ENCODE results near the gene DGKE. TPM values are rescaled to one million over a fixed set of nuclear protein-coding genes. Genes with fewer than 3 reads are reported as not detected.

The DGKE gene
- total and polyA plus RNA-seq, 3 experiments from 2014 or later = 4.9 to 30.5 (median 26.7) TPM

DNA sequence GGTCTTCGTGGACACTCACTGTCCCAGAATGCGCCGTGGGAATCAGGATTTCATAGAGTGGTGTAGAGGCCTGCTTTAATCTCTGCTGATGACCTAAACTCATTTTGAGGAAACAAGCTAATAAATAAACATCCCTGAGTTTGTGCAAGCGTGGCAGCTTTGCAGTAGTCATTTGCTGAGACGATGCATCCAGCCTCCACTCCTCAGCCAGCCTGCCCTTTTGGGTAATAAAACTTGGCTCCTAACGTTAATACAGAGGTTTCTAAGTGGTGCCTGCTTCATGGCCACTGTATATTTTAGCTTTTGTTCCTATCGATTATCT is 1.3 kb downstream of the DGKE start:
- H3K9me3 Mint-ChIP-seq = no peaks in the 10 kb centered on the region
- peaks cover 0 to 46% (median 10%) of the 10 kb centered on the region in 3 donors for H3K36me3 Mint-ChIP-seq
- DNase-seq = no peak
- ChIA-PET POLR2A (interaction anchor here (0.5 to 3.9 kb wide), 6 partner anchors 8 to 83 kb away, joined by 3 to 27 read pairs (median 6); partner anchors contain the start of gene TRIM25), CTCF (interaction anchor here (1.0 to 7.7 kb wide), 5 partner anchors 16 to 126 kb away, joined by 3 to 42 read pairs (median 7); partner anchors contain the start of genes COIL and TRIM25)
- peak overlapping the region; percentile 76 to 98 (median 92) for H3K27ac Mint-ChIP-seq
- no peaks in the 10 kb centered on the region for H3K9me3 ChIP-seq (ENCODE audit: low read length)
- H3K27me3 Mint-ChIP-seq = no peaks in the 10 kb centered on the region
- H3K27ac ChIP-seq (ENCODE audit: low read depth, low read length) = peak overlapping the region; percentile 80
- H3K4me1 Mint-ChIP-seq = peaks cover 54 to 76% (median 74%) of the 10 kb centered on the region in 3 donors
- H3K4me3 ChIP-seq (ENCODE audit: low read length) = peak overlapping the region; percentile 80
- H3K27me3 ChIP-seq (ENCODE audit: insufficient read depth, low read length, poor library complexity, severe bottlenecking) = no peaks in the 10 kb centered on the region
- peaks cover 53% of the 10 kb centered on the region for H3K4me1 ChIP-seq (ENCODE audit: insufficient read depth, low read length)
- peaks cover 4% of the 10 kb centered on the region for H3K36me3 ChIP-seq (ENCODE audit: insufficient read depth, low read length)
- peak overlapping the region; percentile 93 to 100 (median 96) for H3K4me3 Mint-ChIP-seq

DNA sequence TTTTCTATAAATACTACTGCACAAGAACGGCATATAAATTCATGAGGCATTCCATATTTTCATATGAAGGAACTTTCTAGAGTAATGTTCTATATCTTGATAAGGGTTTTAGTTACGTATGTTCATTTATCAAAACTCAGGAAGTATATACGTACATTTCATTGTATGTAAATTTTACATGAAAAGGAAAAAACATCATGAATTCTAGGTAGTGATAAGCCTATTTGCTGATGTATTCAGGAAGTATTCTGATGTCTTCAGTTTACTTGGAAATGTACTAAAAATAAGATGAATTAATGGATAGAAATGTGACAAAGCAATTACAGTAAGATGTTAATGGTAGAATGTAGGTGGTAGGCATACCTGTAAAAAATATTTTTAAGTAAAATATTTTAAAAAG is 4.7 kb downstream of the DGKE start:
- peak overlapping the region in 1 of 8 donors; percentile 26 for H3K27ac Mint-ChIP-seq
- POLR2A ChIA-PET = no interaction called here
- no peak for DNase-seq

DNA sequence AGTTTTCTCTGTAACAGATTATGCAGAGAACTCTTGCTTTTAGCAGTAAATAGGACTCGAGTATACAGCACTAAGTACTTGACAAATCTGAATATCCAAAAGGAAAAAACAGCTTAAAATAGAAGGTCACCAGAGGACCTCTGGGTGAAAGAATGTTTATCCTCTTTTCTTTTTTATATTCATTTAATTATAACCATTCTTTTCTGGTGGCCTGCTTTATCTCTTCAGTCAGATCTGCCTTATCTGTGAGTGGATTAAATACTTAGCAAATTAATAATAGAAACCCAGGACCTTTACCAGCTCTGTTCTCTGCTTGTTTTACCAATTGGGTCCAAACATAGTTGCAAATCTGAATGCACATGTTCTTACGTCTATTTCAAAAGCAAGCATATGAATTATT is 8.6 kb downstream of the DGKE start:
- no peak overlapping the region for H3K27ac Mint-ChIP-seq
- no peaks in the 10 kb centered on the region for H3K9me3 ChIP-seq (ENCODE audit: low read length)
- POLR2A ChIA-PET = interaction anchor here (1.2 kb wide), 1 partner anchor 8 kb away, joined by 5 read pairs; the partner anchor contains the start of gene DGKE
- CTCF ChIA-PET = interaction anchor here (1.4 to 1.5 kb wide), 2 partner anchors 23 to 100 kb away, joined by 3 to 5 read pairs; no protein-coding TSS in a partner anchor
- H3K27me3 ChIP-seq (ENCODE audit: insufficient read depth, low read length, poor library complexity, severe bottlenecking) = no peaks in the 10 kb centered on the region
- H3K4me1 Mint-ChIP-seq = peaks cover 15 to 31% (median 28%) of the 10 kb centered on the region in 3 donors
- H3K4me1 ChIP-seq (ENCODE audit: insufficient read depth, low read length) = peaks cover 8% of the 10 kb centered on the region
- peaks cover 5% of the 10 kb centered on the region for H3K36me3 ChIP-seq (ENCODE audit: insufficient read depth, low read length)
- no peak overlapping the region for H3K4me3 Mint-ChIP-seq
- H3K9me3 Mint-ChIP-seq = no peaks in the 10 kb centered on the region
- H3K27me3 Mint-ChIP-seq = no peaks in the 10 kb centered on the region
- no peak overlapping the region for H3K4me3 ChIP-seq (ENCODE audit: low read length)
- H3K27ac ChIP-seq (ENCODE audit: low read depth, low read length) = no peak overlapping the region
- DNase-seq = no peak
- peaks cover 4 to 54% (median 15%) of the 10 kb centered on the region in 3 donors for H3K36me3 Mint-ChIP-seq

More for the DNA sequence above, 4.7 kb downstream of the DGKE start:
- Histone ChIP-seq H3K27ac (ENCODE audit: low read depth, low read length) (no peak overlapping the region), H3K9me3 (ENCODE audit: low read length) (no peaks in the 10 kb centered on the region), H3K4me3 (ENCODE audit: low read length) (no peak overlapping the region), H3K36me3 (ENCODE audit: insufficient read depth, low read length) (peaks cover 4% of the 10 kb centered on the region), H3K27me3 (ENCODE audit: insufficient read depth, low read length, poor library complexity, severe bottlenecking) (no peaks in the 10 kb centered on the region), H3K4me1 (ENCODE audit: insufficient read depth, low read length) (peaks cover 34% of the 10 kb centered on the region)
- CTCF ChIA-PET = interaction anchor here (7.7 kb wide), 1 partner anchor 19 kb away, joined by 42 read pairs; no protein-coding TSS in a partner anchor
- Mint-ChIP-seq H3K36me3 (peaks cover 0 to 45% (median 11%) of the 10 kb centered on the region in 3 donors), H3K9me3 (no peaks in the 10 kb centered on the region), H3K4me3 (no peak overlapping the region), H3K27me3 (no peaks in the 10 kb centered on the region), H3K4me1 (peaks cover 32 to 55% (median 55%) of the 10 kb centered on the region in 3 donors)

DNA sequence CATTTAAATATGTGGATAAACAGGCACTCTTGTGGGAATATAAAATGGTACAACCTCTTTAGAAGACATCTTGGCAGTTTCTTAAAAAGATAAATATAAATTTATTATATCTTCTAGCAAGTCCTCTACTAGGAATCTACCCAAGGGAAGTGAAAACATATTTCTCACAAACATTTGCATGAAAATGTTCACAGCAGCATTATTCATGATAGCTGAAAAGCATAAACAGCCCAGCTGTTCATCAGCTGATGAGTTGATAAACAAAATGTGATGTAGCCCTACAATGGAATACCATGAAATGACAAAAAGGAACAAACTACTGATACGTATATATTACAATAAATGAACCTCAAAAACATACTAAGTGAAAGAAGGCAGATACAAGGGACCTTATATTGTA is 12.0 kb downstream of the DGKE start:
- no peak overlapping the region for H3K27ac ChIP-seq (ENCODE audit: low read depth, low read length)
- POLR2A ChIA-PET = no interaction called here

DNA sequence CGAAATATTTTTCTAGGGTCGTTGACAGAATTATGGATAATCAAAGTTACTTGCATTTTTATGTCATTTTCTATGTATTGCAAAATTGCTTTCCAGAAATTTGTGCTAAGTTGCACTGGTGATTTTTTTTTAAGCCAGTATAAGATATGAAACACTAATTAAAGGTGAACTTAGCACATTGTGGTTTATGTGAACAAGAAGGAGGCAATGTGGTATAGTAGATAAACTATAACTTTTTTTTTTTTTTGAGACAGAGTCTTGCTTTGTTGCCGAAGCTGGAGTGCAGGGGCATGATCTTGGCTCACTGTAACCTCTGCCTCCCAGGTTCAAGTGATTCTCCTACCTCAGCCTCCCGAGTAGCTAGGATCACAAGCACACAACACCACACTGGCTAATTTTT is 13.2 kb downstream of the DGKE start:
- ChIA-PET POLR2A (no interaction called here), CTCF (no interaction called here)
- Mint-ChIP-seq H3K4me3 (no peak overlapping the region), H3K27ac (no peak overlapping the region), H3K27me3 (no peaks in the 10 kb centered on the region), H3K4me1 (peaks cover 2 to 4% (median 3%) of the 10 kb centered on the region in 3 donors), H3K36me3 (peaks cover 10 to 71% (median 27%) of the 10 kb centered on the region in 3 donors), H3K9me3 (no peaks in the 10 kb centered on the region)
- Histone ChIP-seq H3K27me3 (ENCODE audit: insufficient read depth, low read length, poor library complexity, severe bottlenecking) (no peaks in the 10 kb centered on the region), H3K4me3 (ENCODE audit: low read length) (no peak overlapping the region), H3K36me3 (ENCODE audit: insufficient read depth, low read length) (peaks cover 30% of the 10 kb centered on the region), H3K4me1 (ENCODE audit: insufficient read depth, low read length) (no peaks in the 10 kb centered on the region), H3K9me3 (ENCODE audit: low read length) (no peaks in the 10 kb centered on the region), H3K27ac (ENCODE audit: low read depth, low read length) (no peak overlapping the region)
- DNase-seq = no peak

More for the DNA sequence above, 12.0 kb downstream of the DGKE start:
- H3K27me3 Mint-ChIP-seq = no peaks in the 10 kb centered on the region
- CTCF ChIA-PET = no interaction called here
- no peak for DNase-seq
- no peaks in the 10 kb centered on the region for H3K9me3 ChIP-seq (ENCODE audit: low read length)
- no peaks in the 10 kb centered on the region for H3K4me1 ChIP-seq (ENCODE audit: insufficient read depth, low read length)
- H3K36me3 Mint-ChIP-seq = peaks cover 10 to 64% (median 21%) of the 10 kb centered on the region in 3 donors
- H3K4me3 ChIP-seq (ENCODE audit: low read length) = no peak overlapping the region
- H3K27me3 ChIP-seq (ENCODE audit: insufficient read depth, low read length, poor library complexity, severe bottlenecking) = no peaks in the 10 kb centered on the region
- peaks cover 2 to 4% (median 3%) of the 10 kb centered on the region in 3 donors for H3K4me1 Mint-ChIP-seq
- peak overlapping the region in 1 of 8 donors; percentile 4 for H3K27ac Mint-ChIP-seq
- peaks cover 30% of the 10 kb centered on the region for H3K36me3 ChIP-seq (ENCODE audit: insufficient read depth, low read length)
- H3K4me3 Mint-ChIP-seq = no peak overlapping the region
- H3K9me3 Mint-ChIP-seq = no peaks in the 10 kb centered on the region

DNA sequence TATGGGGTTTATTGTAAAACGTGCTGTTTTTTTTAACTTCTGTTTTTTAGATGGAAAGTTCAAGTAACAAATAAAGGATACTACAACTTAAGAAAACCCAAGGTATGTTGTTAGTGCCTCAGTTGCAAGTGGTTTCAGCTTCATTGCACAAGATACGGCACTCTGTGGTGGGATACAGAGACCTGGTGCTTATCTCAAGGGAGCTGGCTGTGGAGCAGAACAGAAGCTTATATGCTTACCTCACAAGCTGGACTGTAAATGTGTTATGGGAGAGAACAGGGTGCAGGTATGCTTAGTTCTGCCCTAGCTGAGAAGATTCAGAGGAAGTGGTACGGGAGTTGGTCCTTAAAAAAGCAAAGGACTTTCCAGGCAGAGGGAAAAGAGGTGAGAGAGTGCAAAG is 15.2 kb downstream of the DGKE start:
- no peaks in the 10 kb centered on the region for H3K27me3 Mint-ChIP-seq
- ChIA-PET POLR2A (no interaction called here), CTCF (interaction anchor here (1.6 kb wide), 1 partner anchor 30 kb away, joined by 6 read pairs; no protein-coding TSS in a partner anchor)
- no peak for DNase-seq
- Histone ChIP-seq H3K4me1 (ENCODE audit: insufficient read depth, low read length) (no peaks in the 10 kb centered on the region), H3K4me3 (ENCODE audit: low read length) (no peak overlapping the region), H3K27me3 (ENCODE audit: insufficient read depth, low read length, poor library complexity, severe bottlenecking) (no peaks in the 10 kb centered on the region), H3K36me3 (ENCODE audit: insufficient read depth, low read length) (peaks cover 30% of the 10 kb centered on the region), H3K9me3 (ENCODE audit: low read length) (no peaks in the 10 kb centered on the region), H3K27ac (ENCODE audit: low read depth, low read length) (no peak overlapping the region)
- H3K4me3 Mint-ChIP-seq = no peak overlapping the region
- H3K4me1 Mint-ChIP-seq = peaks cover 0 to 2% (median 0%) of the 10 kb centered on the region in 3 donors
- H3K9me3 Mint-ChIP-seq = no peaks in the 10 kb centered on the region
- H3K27ac Mint-ChIP-seq = peak overlapping the region in 2 of 8 donors; percentile 40 to 48
- peaks cover 10 to 80% (median 25%) of the 10 kb centered on the region in 3 donors for H3K36me3 Mint-ChIP-seq

DNA sequence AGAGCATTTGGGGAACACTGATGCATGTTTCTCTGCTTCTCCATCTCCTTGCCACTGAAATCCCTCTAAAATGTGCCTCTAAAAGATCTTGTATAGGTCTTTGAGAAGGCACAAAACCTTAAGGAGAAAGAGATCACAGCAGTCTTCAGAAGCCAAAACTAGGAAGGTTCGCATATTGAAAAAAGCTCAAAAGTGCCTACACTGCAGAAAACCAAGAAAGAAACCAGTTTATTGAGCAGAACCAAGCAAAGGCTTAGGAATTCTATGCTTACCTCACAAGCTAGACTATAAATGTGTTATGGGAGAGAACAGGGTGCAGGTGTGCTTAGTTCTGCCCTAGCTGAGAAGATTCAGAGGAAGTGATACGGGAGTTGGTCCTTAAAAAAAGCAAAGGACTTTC is 16.6 kb downstream of the DGKE start:
- ChIA-PET CTCF (interaction anchor here (0.9 to 1.6 kb wide), 3 partner anchors 31 to 89 kb away, joined by 3 to 6 read pairs (median 5); no protein-coding TSS in a partner anchor), POLR2A (no interaction called here)
- Histone ChIP-seq H3K36me3 (ENCODE audit: insufficient read depth, low read length) (peaks cover 30% of the 10 kb centered on the region), H3K4me1 (ENCODE audit: insufficient read depth, low read length) (no peaks in the 10 kb centered on the region), H3K27me3 (ENCODE audit: insufficient read depth, low read length, poor library complexity, severe bottlenecking) (no peaks in the 10 kb centered on the region), H3K9me3 (ENCODE audit: low read length) (no peaks in the 10 kb centered on the region), H3K27ac (ENCODE audit: low read depth, low read length) (no peak overlapping the region), H3K4me3 (ENCODE audit: low read length) (no peak overlapping the region)
- peak overlapping the region in 1 of 7 donors; percentile 6 for H3K4me3 Mint-ChIP-seq
- H3K27me3 Mint-ChIP-seq = no peaks in the 10 kb centered on the region
- no peaks in the 10 kb centered on the region for H3K9me3 Mint-ChIP-seq
- no peak for DNase-seq
- H3K4me1 Mint-ChIP-seq = peaks cover 0 to 2% (median 0%) of the 10 kb centered on the region in 3 donors
- peak overlapping the region in 2 of 8 donors; percentile 20 to 25 for H3K27ac Mint-ChIP-seq
- peaks cover 10 to 79% (median 27%) of the 10 kb centered on the region in 3 donors for H3K36me3 Mint-ChIP-seq

- H3K27ac ChIP-seq (ENCODE audit: low read depth, low read length) = no peak overlapping the region
- no peaks in the 10 kb centered on the region for H3K27me3 ChIP-seq (ENCODE audit: insufficient read depth, low read length, poor library complexity, severe bottlenecking)
- H3K4me3 Mint-ChIP-seq = peak overlapping the region in 1 of 7 donors; percentile 6
- H3K4me1 Mint-ChIP-seq = peaks cover 0 to 2% (median 0%) of the 10 kb centered on the region in 3 donors
- H3K4me3 ChIP-seq (ENCODE audit: low read length) = no peak overlapping the region
- no peaks in the 10 kb centered on the region for H3K9me3 Mint-ChIP-seq
- H3K36me3 Mint-ChIP-seq = peaks cover 9 to 79% (median 26%) of the 10 kb centered on the region in 3 donors
- CTCF ChIA-PET = interaction anchor here (0.9 kb wide), 2 partner anchors 31 to 89 kb away, joined by 3 to 5 read pairs; no protein-coding TSS in a partner anchor
- POLR2A ChIA-PET = interaction anchor here (1.1 kb wide), 1 partner anchor 16 kb away, joined by 3 read pairs; no protein-coding TSS in a partner anchor
- no peaks in the 10 kb centered on the region for H3K4me1 ChIP-seq (ENCODE audit: insufficient read depth, low read length)
- no peaks in the 10 kb centered on the region for H3K9me3 ChIP-seq (ENCODE audit: low read length)
- no peak for DNase-seq
- H3K27ac Mint-ChIP-seq = peak overlapping the region in 2 of 8 donors; percentile 20 to 25
- peaks cover 29% of the 10 kb centered on the region for H3K36me3 ChIP-seq (ENCODE audit: insufficient read depth, low read length)
- H3K27me3 Mint-ChIP-seq = no peaks in the 10 kb centered on the region
Observed at GRCh38 chr17:56851008-56851407, 17.1 kb downstream of the DGKE start.

All from CD8-positive, alpha-beta memory T cell (primary cell).